ENCODE measurements around the gene HSP90AB1.

HSP90AB1 gene

GRCh38 chr6:44225579-44226325, 21.1 kb upstream of the HSP90AB1 start:
- in situ Hi-C loops (cut with HindIII; ENCODE audit: low sequenced_read_pairs) = no loop called here
- no peak for DNase-seq (ENCODE audit: low read depth)
- H3K4me3 ChIP-seq (ENCODE audit: low read depth, low read length) = no peak overlapping the region
- no peak for TF ChIP-seq CTCF (IDR thresholded peaks at IDR 0.05; ENCODE audit: low read depth, low read length, missing control alignments)

- in situ Hi-C loops (cut with HindIII; ENCODE audit: low sequenced_read_pairs) = no loop called here
- H3K4me3 ChIP-seq (ENCODE audit: low read depth, low read length) = no peak overlapping the region
- no peak for DNase-seq (ENCODE audit: low read depth)
- TF ChIP-seq CTCF (IDR thresholded peaks at IDR 0.05; ENCODE audit: low read depth, low read length, missing control alignments) = no peak
Observed at GRCh38 chr6:44226368-44227147, 20.3 kb upstream of the HSP90AB1 start.

- TF ChIP-seq CTCF (IDR thresholded peaks at IDR 0.05; ENCODE audit: low read depth, low read length, missing control alignments) = no peak
- in situ Hi-C loops (cut with HindIII; ENCODE audit: low sequenced_read_pairs) = no loop called here
- no peak overlapping the region for H3K4me3 ChIP-seq (ENCODE audit: low read depth, low read length)
Observed at GRCh38 chr6:44227148-44227793, 19.6 kb upstream of the HSP90AB1 start.

GRCh38 chr6:44228031-44228430, 18.9 kb upstream of the HSP90AB1 start:
- in situ Hi-C loops (cut with HindIII; ENCODE audit: low sequenced_read_pairs) = no loop called here
- DNase-seq (ENCODE audit: low read depth) = no peak
- H3K4me3 ChIP-seq (ENCODE audit: low read depth, low read length) = no peak overlapping the region
- no peak for TF ChIP-seq CTCF (IDR thresholded peaks at IDR 0.05; ENCODE audit: low read depth, low read length, missing control alignments)

More at GRCh38 chr6:44227148-44227793, 19.6 kb upstream of the HSP90AB1 start:
- no peak for DNase-seq (ENCODE audit: low read depth)

GRCh38 chr6:44228433-44228832, 18.5 kb upstream of the HSP90AB1 start:
- in situ Hi-C loops (cut with HindIII; ENCODE audit: low sequenced_read_pairs) = no loop called here
- no peak for TF ChIP-seq CTCF (IDR thresholded peaks at IDR 0.05; ENCODE audit: low read depth, low read length, missing control alignments)
- DNase-seq (ENCODE audit: low read depth) = no peak
- no peak overlapping the region for H3K4me3 ChIP-seq (ENCODE audit: low read depth, low read length)

- H3K4me3 ChIP-seq (ENCODE audit: low read depth, low read length) = no peak overlapping the region
- in situ Hi-C loops (cut with HindIII; ENCODE audit: low sequenced_read_pairs) = no loop called here
- no peak for TF ChIP-seq CTCF (IDR thresholded peaks at IDR 0.05; ENCODE audit: low read depth, low read length, missing control alignments)
- no peak for DNase-seq (ENCODE audit: low read depth)
Observed at GRCh38 chr6:44228836-44229235, 18.1 kb upstream of the HSP90AB1 start.

Data from astrocyte of the cerebellum (primary cell).